Uterus (tissue), 4 donors: ENCODE measurements around the gene INO80. TPM values are rescaled to one million over a fixed set of nuclear protein-coding genes. Genes with fewer than 3 reads are reported as not detected.
"Not testable (repeated sequence)": the region's sequence is repeated elsewhere in the genome, so short reads cannot be mapped to it uniquely, and the experiment has no call there.

ENCODE experiments used
- DNase-seq, 2 donors: peaks; one replicate each; pipeline ENCODE4 v3.0.0-alpha.2; 2019 to 2020
- H3K27ac ChIP-seq, 2 donors: fragments of 200-600 bp; sonication (generic); 1 replicate in 1 of 2; 2 replicates in 1 of 2; pipeline ENCODE4 v1.5.1; 2016 to 2018
- H3K27me3 ChIP-seq, 2 donors: fragments of 200-600 bp; sonication (generic); one replicate each; pipeline ENCODE4 v1.5.1; 2018 to 2019; ENCODE audit warnings: control low read depth in 1 of 2
- H3K36me3 ChIP-seq, 2 donors: fragments of 200-600 bp; sonication (generic); one replicate each; pipeline ENCODE4 v1.5.1; 2019; ENCODE audit warnings: control low read depth in 1 of 2
- H3K4me1 ChIP-seq, 2 donors: fragments of 200-600 bp; sonication (generic); one replicate each; pipeline ENCODE4 v1.5.1; 2018 to 2019; ENCODE audit warnings: control low read depth in 1 of 2
- H3K4me3 ChIP-seq, 2 donors: fragments of 200-600 bp; sonication (generic); 1 replicate in 1 of 2; 2 replicates in 1 of 2; pipeline ENCODE4 v1.5.1; 2018 to 2019; ENCODE audit warnings: mild to moderate bottlenecking in 1 of 2
- H3K9me3 ChIP-seq, 2 donors: fragments of 200-600 bp; sonication (generic); one replicate each; pipeline ENCODE4 v1.5.1; 2019; ENCODE audit warnings: control low read depth in 1 of 2
- POLR2A ChIP-seq, 2 donors: fragments of 450-650 bp; IDR thresholded peaks; one replicate each; pipeline ENCODE4 v1.6.1; 2016; ENCODE audit warnings: antibody characterized with exemption in 2 of 2, mild to moderate bottlenecking in 1 of 2, moderate library complexity in 1 of 2
- intact Hi-C: fragments of 100-400 bp; cut with DNase I; formaldehyde crosslinking; loops from one replicate; pipeline ENCODE4 v1.15.1; 2023; ENCODE audit warnings: low total_unique reads
- total RNA-seq, 4 donors: library from RNA; depleted of rRNA in 3 of 4; stranded (reverse); fragments of >200 nt in 3 of 4; gene quantifications; one replicate each; pipeline versions ENCODE4 v1.1.0 to v1.2.4, GENCODE V29; 2014 to 2023
- TF ChIP-seq, protein P1 (sequence below), 4 experiments: fragments of 200-600 bp in 2 of 4; fragments of 450-650 bp in 2 of 4; sonication (generic) in 2 of 4; IDR thresholded peaks; one replicate each; pipeline ENCODE4 v1.5.1; 2016 to 2019; ENCODE audit warnings: antibody characterized with exemption in 4 of 4, mild to moderate bottlenecking in 2 of 4, moderate library complexity in 1 of 4
- donor health status: DM: yes; HTN: yes; CAD: no.

INO80 gene
- total RNA-seq, 4 donors from 2014 or later: 28.7 to 33.3 (median 30.2) TPM

DNA sequence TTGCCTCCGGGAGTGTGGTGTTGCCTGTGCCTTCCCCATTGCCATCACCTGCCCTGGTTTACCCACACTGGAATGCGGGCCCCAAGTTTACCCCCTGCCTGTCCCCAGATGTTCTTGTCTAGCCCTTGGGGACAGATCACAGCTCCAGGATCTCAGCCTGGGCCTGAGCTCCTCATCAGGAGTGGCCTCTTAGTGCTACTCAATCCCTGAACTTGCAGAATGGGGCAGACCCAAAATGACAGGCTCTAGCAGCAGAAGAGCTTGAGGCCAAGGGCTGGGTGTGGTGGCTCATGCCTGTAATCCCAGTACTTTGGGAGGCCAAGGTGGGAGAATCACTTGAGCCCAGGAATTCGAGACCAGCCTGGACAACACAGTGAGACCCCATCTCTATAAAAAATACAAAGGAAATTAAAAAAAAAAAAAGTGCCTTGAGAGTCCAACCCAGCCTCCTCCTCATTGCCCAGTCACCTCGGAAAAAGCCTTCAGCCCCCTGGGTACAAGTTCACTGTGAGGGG, 159.0 kb downstream of the INO80 start:
- Histone ChIP-seq H3K4me1 (peaks cover 0 to 4% of the 10 kb centered on the region in 2 donors), H3K36me3 (no peaks in the 10 kb centered on the region), H3K27ac (no peak overlapping the region), H3K4me3 (no peak overlapping the region), H3K9me3 (no peaks in the 10 kb centered on the region), H3K27me3 (no peaks in the 10 kb centered on the region)
- DNase-seq: no peak
- TF ChIP-seq POLR2A (IDR thresholded peaks at IDR 0.05): no peak
- TF ChIP-seq, protein P1, sequence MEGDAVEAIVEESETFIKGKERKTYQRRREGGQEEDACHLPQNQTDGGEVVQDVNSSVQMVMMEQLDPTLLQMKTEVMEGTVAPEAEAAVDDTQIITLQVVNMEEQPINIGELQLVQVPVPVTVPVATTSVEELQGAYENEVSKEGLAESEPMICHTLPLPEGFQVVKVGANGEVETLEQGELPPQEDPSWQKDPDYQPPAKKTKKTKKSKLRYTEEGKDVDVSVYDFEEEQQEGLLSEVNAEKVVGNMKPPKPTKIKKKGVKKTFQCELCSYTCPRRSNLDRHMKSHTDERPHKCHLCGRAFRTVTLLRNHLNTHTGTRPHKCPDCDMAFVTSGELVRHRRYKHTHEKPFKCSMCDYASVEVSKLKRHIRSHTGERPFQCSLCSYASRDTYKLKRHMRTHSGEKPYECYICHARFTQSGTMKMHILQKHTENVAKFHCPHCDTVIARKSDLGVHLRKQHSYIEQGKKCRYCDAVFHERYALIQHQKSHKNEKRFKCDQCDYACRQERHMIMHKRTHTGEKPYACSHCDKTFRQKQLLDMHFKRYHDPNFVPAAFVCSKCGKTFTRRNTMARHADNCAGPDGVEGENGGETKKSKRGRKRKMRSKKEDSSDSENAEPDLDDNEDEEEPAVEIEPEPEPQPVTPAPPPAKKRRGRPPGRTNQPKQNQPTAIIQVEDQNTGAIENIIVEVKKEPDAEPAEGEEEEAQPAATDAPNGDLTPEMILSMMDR (IDR thresholded peaks at IDR 0.05): no peak
- intact Hi-C loops: no loop called here

DNA sequence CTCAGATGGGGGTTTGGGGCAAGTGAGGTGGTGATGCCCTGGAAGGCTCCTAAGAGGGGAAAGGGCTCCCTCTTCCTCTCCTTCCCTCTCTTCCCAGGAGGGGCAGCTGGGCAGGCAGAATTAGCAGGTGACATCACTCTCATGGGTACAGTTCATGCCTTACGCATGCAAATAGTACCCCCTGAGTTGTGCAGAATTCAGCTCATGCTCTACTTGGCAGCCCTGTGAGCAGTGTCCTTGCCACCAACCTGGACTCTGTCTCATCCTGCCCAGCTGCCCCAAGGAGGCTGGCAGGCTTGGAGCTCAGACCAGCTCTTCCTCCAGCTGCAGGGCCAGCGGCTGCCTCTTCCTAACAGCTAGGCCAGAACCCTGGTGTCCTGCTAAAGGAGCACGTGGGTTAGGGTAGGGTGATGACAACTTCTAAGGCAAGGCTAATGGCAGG, 159.5 kb downstream of the INO80 start:
- no peak for TF ChIP-seq POLR2A (IDR thresholded peaks at IDR 0.05)
- TF ChIP-seq, protein P1 (IDR thresholded peaks at IDR 0.05): no peak
- no peak for DNase-seq
- H3K27me3 ChIP-seq: no peaks in the 10 kb centered on the region

DNA sequence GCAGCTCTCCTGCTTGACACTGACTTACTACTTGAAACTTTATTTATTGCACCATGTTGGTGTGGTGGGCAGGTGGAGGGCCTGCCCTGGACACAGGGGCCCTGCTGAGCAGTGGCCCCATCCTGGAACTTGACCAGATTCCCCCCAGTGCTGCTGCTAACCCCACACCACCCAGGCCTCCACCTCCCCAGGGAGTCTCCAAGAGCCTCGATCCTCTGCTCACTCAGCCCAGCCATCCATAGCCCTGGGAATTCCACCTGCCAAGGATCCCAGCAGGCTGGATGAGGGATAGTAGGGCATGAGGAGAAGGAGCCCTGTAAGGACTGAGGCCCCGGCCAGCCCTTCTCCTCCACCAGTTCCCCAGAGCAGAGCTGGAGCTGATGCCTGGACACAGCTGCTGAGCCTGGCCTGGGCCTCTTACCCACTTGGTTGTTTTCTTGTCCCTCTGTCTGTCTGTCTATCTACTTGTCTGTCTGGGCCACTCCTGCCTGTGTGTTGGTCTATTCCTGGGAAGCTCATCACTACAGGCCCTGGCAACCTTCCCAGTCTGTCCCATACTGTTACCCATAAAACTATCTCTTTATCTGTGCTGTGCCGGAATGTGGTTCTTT, 160.0 kb downstream of the INO80 start:
- Histone ChIP-seq H3K4me3 (no peak overlapping the region), H3K9me3 (no peaks in the 10 kb centered on the region), H3K27ac (no peak overlapping the region), H3K27me3 (no peaks in the 10 kb centered on the region), H3K4me1 (peaks cover 0 to 4% of the 10 kb centered on the region in 2 donors), H3K36me3 (no peaks in the 10 kb centered on the region)
- no peak for DNase-seq
- intact Hi-C loops: no loop called here
- TF ChIP-seq, protein P1 (IDR thresholded peaks at IDR 0.05): no peak
- TF ChIP-seq POLR2A (IDR thresholded peaks at IDR 0.05): no peak

More for the DNA sequence above, 159.5 kb downstream of the INO80 start:
- H3K27ac ChIP-seq: no peak overlapping the region
- peaks cover 0 to 4% of the 10 kb centered on the region in 2 donors for H3K4me1 ChIP-seq
- no peaks in the 10 kb centered on the region for H3K9me3 ChIP-seq
- no peak overlapping the region for H3K4me3 ChIP-seq
- H3K36me3 ChIP-seq: no peaks in the 10 kb centered on the region
- intact Hi-C loops: no loop called here

DNA sequence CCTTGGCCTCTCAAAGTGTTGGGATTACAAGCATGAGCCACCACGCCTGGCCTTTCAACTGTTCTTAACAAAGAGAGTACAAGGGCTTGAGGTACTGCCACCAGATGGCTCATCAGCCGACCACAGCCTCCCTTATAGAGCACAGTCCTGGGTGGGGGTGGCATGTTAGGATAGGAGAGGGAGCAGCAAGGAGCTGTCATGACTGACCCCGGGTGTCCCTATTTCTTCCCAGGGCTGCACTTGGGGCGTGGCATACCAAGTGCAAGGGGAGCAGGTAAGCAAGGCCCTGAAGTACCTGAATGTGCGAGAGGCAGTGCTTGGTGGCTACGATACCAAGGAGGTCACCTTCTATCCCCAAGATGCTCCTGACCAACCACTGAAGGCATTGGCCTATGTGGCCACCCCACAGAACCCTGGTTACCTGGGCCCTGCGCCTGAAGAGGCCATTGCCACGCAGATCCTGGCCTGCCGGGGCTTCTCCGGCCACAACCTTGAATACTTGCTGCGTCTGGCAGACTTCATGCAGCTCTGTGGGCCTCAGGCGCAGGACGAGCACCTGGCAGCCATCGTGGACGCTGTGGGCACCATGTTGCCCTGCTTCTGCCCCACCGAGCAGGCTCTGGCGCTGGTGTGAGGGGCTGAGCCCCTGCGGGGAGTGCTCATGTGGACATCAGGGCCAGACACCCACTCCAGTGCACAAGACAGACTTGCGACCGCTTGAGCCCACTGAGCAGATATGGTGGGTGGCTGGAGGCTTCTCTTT, 160.8 kb downstream of the INO80 start:
- Histone ChIP-seq H3K27me3 (no peaks in the 10 kb centered on the region), H3K27ac (no peak overlapping the region), H3K9me3 (no peaks in the 10 kb centered on the region), H3K4me3 (no peak overlapping the region), H3K36me3 (no peaks in the 10 kb centered on the region), H3K4me1 (peaks cover 0 to 4% of the 10 kb centered on the region in 2 donors)
- intact Hi-C loops: no loop called here
- no peak for TF ChIP-seq POLR2A (IDR thresholded peaks at IDR 0.05)
- TF ChIP-seq, protein P1 (IDR thresholded peaks at IDR 0.05): no peak
- no peak for DNase-seq

DNA sequence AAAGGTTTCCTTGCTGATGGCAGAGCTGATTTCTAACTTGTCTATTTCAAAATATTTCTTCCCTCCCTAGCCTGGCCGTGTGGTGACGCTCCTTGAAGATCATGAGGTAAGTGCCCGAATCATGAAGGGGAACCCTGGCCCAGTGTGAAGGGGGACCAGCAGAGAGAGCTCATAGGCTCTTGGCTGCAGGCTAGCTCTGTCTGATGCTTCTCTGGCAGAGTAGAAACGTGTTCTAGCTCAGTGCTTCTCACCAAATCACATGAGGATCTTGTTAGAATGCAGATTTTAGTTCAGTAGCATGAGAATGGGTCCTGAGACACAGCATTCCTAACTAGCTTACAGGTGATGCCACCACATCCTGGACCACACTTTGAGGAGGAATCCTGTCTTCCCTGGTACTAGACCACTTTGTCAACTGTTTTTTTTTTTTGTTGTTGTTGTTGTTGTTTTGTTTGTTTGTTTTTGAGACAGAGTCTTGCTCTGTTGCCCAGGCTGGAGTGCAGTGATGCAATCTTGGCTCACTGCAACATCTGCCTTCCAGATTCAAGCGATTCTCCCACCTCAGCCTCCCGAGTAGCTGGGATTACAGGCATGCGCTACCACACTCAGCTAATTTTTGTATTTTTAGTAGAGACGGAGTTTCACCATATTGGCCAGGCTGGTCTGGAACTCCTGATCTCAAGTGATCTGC, 161.8 kb downstream of the INO80 start:
- DNase-seq, H3K4me1 ChIP-seq, H3K27ac ChIP-seq, intact Hi-C loops, H3K36me3 ChIP-seq, H3K27me3 ChIP-seq, H3K9me3 ChIP-seq, H3K4me3 ChIP-seq: not testable (repeated sequence)
